HG03103 (cell line): ENCODE results near the gene HEG1.

Experiments
- ATAC-seq: cut with Tn5 transposase; IDR thresholded peaks from one replicate; pipeline ENCODE4 v1.9.1; 2021; ENCODE audit warnings: low read depth; ENCODE audit not compliant: unreplicated experiment

The HEG1 gene

GRCh38 chr3:125050488-125051090, 5.2 kb downstream of the HEG1 start:
- no peak for ATAC-seq

GRCh38 chr3:125048282-125048681, 7.5 kb downstream of the HEG1 start:
- ATAC-seq, result no peak

- ATAC-seq, result no peak
Measured at GRCh38 chr3:125045965-125046364, 9.8 kb downstream of the HEG1 start.

- no peak for ATAC-seq
Measured at GRCh38 chr3:125045194-125045593, 10.6 kb downstream of the HEG1 start.

GRCh38 chr3:125043599-125044151, 12.1 kb downstream of the HEG1 start:
- ATAC-seq, result no peak

- no peak for ATAC-seq
Measured at GRCh38 chr3:125042725-125043406, 12.9 kb downstream of the HEG1 start.

- no peak for ATAC-seq
Measured at GRCh38 chr3:125039131-125040100, 16.4 kb downstream of the HEG1 start.

- ATAC-seq, result no peak
Measured at GRCh38 chr3:125037498-125038150, 18.2 kb downstream of the HEG1 start.

GRCh38 chr3:125035217-125035616, 20.6 kb downstream of the HEG1 start:
- ATAC-seq, result no peak

GRCh38 chr3:125033616-125034015, 22.2 kb downstream of the HEG1 start:
- ATAC-seq, result no peak

GRCh38 chr3:125033135-125033534, 22.7 kb downstream of the HEG1 start:
- ATAC-seq, result no peak

GRCh38 chr3:125032683-125033082, 23.1 kb downstream of the HEG1 start:
- ATAC-seq, result no peak

- no peak for ATAC-seq
Measured at GRCh38 chr3:125032100-125032643, 23.6 kb downstream of the HEG1 start.

- no peak for ATAC-seq
Measured at GRCh38 chr3:125031544-125031943, 24.3 kb downstream of the HEG1 start.

- no peak for ATAC-seq
Measured at GRCh38 chr3:125028657-125029056, 27.1 kb downstream of the HEG1 start.

- no peak for ATAC-seq
Measured at GRCh38 chr3:125025642-125026041, 30.2 kb downstream of the HEG1 start.

GRCh38 chr3:125024817-125025216, 31.0 kb downstream of the HEG1 start:
- no peak for ATAC-seq

- no peak for ATAC-seq
Measured at GRCh38 chr3:125023833-125024555, 31.8 kb downstream of the HEG1 start.

GRCh38 chr3:125022206-125022605, 33.6 kb downstream of the HEG1 start:
- ATAC-seq, result no peak

- no peak for ATAC-seq
Measured at GRCh38 chr3:125019271-125019670, 36.5 kb downstream of the HEG1 start.
